K562 (cell line): ENCODE results near the gene FLAD1. TPM values are rescaled to one million over a fixed set of nuclear protein-coding genes. Genes with fewer than 3 reads are reported as not detected.

Experiments
- CTCF ChIP-seq, 3 experiments: IDR thresholded peaks in 2 of 3; conservative IDR thresholded peaks in 1 of 3; 2 replicates each; pipeline ENCODE4 v1.5.1; 2011 to 2012; ENCODE audit warnings: low read length in 3 of 3, mild to moderate bottlenecking in 3 of 3, control low read depth in 2 of 3, improper control_type of control experiment in 1 of 3, inconsistent platforms in 1 of 3, low read depth in 1 of 3, mixed read lengths in 1 of 3, moderate library complexity in 1 of 3; ENCODE audit not compliant: insufficient read depth in 2 of 3
- EHMT2 ChIP-seq: fragments of 450-650 bp; IDR thresholded peaks from 2 replicates; pipeline ENCODE4 v1.6.1; 2018; ENCODE audit warnings: antibody characterized with exemption
- ERF ChIP-seq: fragments of 450-650 bp; formaldehyde crosslinking; IDR thresholded peaks from 2 replicates; pipeline ENCODE4 v1.4.0; 2020; ENCODE audit warnings: mild to moderate bottlenecking, mixed read lengths
- EWSR1 ChIP-seq: fragments of 450-650 bp; IDR thresholded peaks from 2 replicates; pipeline ENCODE4 v1.6.1; 2018; ENCODE audit warnings: borderline replicate concordance, mild to moderate bottlenecking, low read depth, moderate library complexity; ENCODE audit not compliant: partially characterized antibody
- GABPA ChIP-seq: fragments of 200-800 bp; sonication (Bioruptor generic); conservative IDR thresholded peaks from 2 replicates; pipeline ENCODE4 v1.6.1; 2016; ENCODE audit warnings: low read depth, missing genetic modification characterization, missing compliant biosample characterization
- ILK ChIP-seq: fragments of 450-650 bp; IDR thresholded peaks from 2 replicates; pipeline ENCODE4 v1.6.1; 2016; ENCODE audit warnings: missing genetic modification characterization, low read depth, mild to moderate bottlenecking, missing compliant biosample characterization, moderate library complexity, borderline replicate concordance
- NFRKB ChIP-seq: fragments of 450-650 bp; IDR thresholded peaks from 2 replicates; pipeline ENCODE4 v1.6.1; 2016; ENCODE audit warnings: low read depth
- PCBP2 ChIP-seq: fragments of 200-400 bp; formaldehyde crosslinking; IDR thresholded peaks from 2 replicates; pipeline ENCODE4 v1.6.1; 2018; ENCODE audit warnings: low read length, low read depth, mild to moderate bottlenecking, moderate library complexity; ENCODE audit not compliant: poor library complexity, severe bottlenecking
- RBM34 ChIP-seq: fragments of 200-400 bp; formaldehyde crosslinking; IDR thresholded peaks from 2 replicates; pipeline ENCODE4 v1.6.1; 2018; ENCODE audit warnings: low read length, borderline replicate concordance; ENCODE audit not compliant: insufficient read depth
- RFX1 ChIP-seq: fragments of 450-650 bp; IDR thresholded peaks from 2 replicates; pipeline ENCODE4 v1.6.1; 2016; ENCODE audit warnings: mild to moderate bottlenecking, moderate library complexity
- VEZF1 ChIP-seq: fragments of 200-800 bp; sonication (Bioruptor generic); IDR thresholded peaks from 2 replicates; pipeline ENCODE4 v1.6.1; 2017; ENCODE audit warnings: missing genetic modification characterization, missing compliant biosample characterization
- ZBTB12 ChIP-seq: fragments of 250-450 bp; sonication (Bioruptor Pico); IDR thresholded peaks from 2 replicates; pipeline ENCODE4 v1.4.0; 2020
- ZBTB26 ChIP-seq: fragments of 450-650 bp; formaldehyde crosslinking; IDR thresholded peaks from 2 replicates; pipeline ENCODE4 v1.4.0; 2022; ENCODE audit warnings: missing genetic modification characterization
- ZNF23 ChIP-seq: fragments of 250-450 bp; sonication (Bioruptor Pico); IDR thresholded peaks from 2 replicates; pipeline ENCODE4 v1.4.0; 2020; ENCODE audit warnings: mild to moderate bottlenecking
- ZNF41 ChIP-seq: fragments of 250-450 bp; sonication (Bioruptor Pico); conservative IDR thresholded peaks from 2 replicates; pipeline ENCODE4 v1.4.0; 2020; ENCODE audit warnings: mild to moderate bottlenecking
- polyA plus RNA-seq, 8 experiments: library from polyadenylated mRNA; depleted of rRNA in 4 of 8; stranded (reverse) in 5 of 8; unstranded in 3 of 8; fragments of >200 nt; fragmentation: Nextera tagmentation in 2 of 8; fragmentation: Illumina TruSeq in 1 of 8; extraction: Ambion mirVana in 2 of 8; extraction: Trizol in 1 of 8; gene quantifications; 2 replicates each; pipeline versions ENCODE4 v1.2.1 to v1.2.3, GENCODE V29; 2011 to 2014; ENCODE audit warnings: inconsistent platforms in 1 of 8, missing spikeins in 1 of 8
- total RNA-seq, 7 experiments: library from RNA; depleted of rRNA in 6 of 7; stranded (reverse); fragments of >200 nt in 6 of 7; fragmentation: Illumina TruSeq in 2 of 7; extraction: Trizol in 2 of 7; gene quantifications; 2 replicates each; pipeline versions ENCODE4 v1.2.1 to v1.2.3, GENCODE V29; 2011 to 2021; ENCODE audit warnings: low replicate concordance in 1 of 7
- TF ChIP-seq, protein P1 (sequence below), 2 experiments: fragments of 250-450 bp in 1 of 2; fragments of 450-650 bp in 1 of 2; sonication (Bioruptor Pico) in 1 of 2; IDR thresholded peaks; 2 replicates each; pipeline versions ENCODE4 v1.6.1 to v1.8.0; 2016 to 2021; ENCODE audit warnings: mild to moderate bottlenecking in 2 of 2, moderate library complexity in 2 of 2, missing compliant biosample characterization in 1 of 2, missing genetic modification characterization in 1 of 2
- TF ChIP-seq, protein P2 (sequence below): IDR thresholded peaks from 2 replicates; pipeline ENCODE4 v1.6.1; 2016; ENCODE audit warnings: missing genetic modification characterization, missing compliant biosample characterization
- TF ChIP-seq, protein P3 (sequence below): sonication (generic); formaldehyde crosslinking; IDR thresholded peaks from 2 replicates; pipeline ENCODE4 v1.9.0; 2022; ENCODE audit warnings: mild to moderate bottlenecking, missing genetic modification reagents

The FLAD1 gene
- total and polyA plus RNA-seq, 9 of the 15 experiments (the other 6 are each of a cell fraction or from before 2014, with no cell fraction given): 24.9 to 85.8 (median 67.0) TPM

- TF ChIP-seq VEZF1 (CRISPR knock-in tag) (no peak), CTCF (IDR thresholded peaks at IDR 0.05 in 2 of 3, conservative IDR thresholded peaks at IDR 0.05 in 1 of 3; ENCODE audit: insufficient read depth in 2 of 3, low read depth in 1 of 3, low read length in 3 of 3) (peak; percentile 80 to 93 (median 86)), RBM34 (no peak), ZNF23 (CRISPR knock-in tag) (no peak), ZBTB12 (CRISPR knock-in tag) (no peak), ERF (CRISPR knock-in tag) (no peak), ILK (tag) (no peak), ZBTB26 (CRISPR knock-in tag) (no peak), PCBP2 (no peak), NFRKB (no peak), RFX1 (no peak), GABPA (tag) (no peak), EWSR1 (no peak), EHMT2 (no peak), ZNF41 (no peak)
- TF ChIP-seq, protein P1, sequence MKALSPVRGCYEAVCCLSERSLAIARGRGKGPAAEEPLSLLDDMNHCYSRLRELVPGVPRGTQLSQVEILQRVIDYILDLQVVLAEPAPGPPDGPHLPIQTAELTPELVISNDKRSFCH (CRISPR knock-in tag; IDR thresholded peaks at IDR 0.05): no peak
- TF ChIP-seq, protein P1 (tag; IDR thresholded peaks at IDR 0.05): no peak
- TF ChIP-seq, protein P2, sequence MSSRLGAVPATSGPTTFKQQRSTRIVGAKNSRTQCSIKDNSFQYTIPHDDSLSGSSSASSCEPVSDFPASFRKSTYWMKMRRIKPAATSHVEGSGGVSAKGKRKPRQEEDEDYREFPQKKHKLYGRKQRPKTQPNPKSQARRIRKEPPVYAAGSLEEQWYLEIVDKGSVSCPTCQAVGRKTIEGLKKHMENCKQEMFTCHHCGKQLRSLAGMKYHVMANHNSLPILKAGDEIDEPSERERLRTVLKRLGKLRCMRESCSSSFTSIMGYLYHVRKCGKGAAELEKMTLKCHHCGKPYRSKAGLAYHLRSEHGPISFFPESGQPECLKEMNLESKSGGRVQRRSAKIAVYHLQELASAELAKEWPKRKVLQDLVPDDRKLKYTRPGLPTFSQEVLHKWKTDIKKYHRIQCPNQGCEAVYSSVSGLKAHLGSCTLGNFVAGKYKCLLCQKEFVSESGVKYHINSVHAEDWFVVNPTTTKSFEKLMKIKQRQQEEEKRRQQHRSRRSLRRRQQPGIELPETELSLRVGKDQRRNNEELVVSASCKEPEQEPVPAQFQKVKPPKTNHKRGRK (tag): no peak
- TF ChIP-seq, protein P3, sequence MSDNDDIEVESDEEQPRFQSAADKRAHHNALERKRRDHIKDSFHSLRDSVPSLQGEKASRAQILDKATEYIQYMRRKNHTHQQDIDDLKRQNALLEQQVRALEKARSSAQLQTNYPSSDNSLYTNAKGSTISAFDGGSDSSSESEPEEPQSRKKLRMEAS (CRISPR knock-in tag): no peak
Observed at GRCh38 chr1:154943649-154944400, 39.3 kb upstream of the FLAD1 start (continued).
